GM19438 (cell line): ENCODE measurements around the gene CGB3.
"Not testable (repeated sequence)": the region's sequence is repeated elsewhere in the genome, so short reads cannot be mapped to it uniquely, and the experiment has no call there.

ENCODE experiments used
- ATAC-seq: cut with Tn5 transposase; IDR thresholded peaks from one replicate; pipeline ENCODE4 v1.9.1; 2021; ENCODE audit warnings: low read depth; ENCODE audit not compliant: unreplicated experiment

CGB3 gene

GRCh38 chr19:49043548-49043947, 19.4 kb upstream of the CGB3 start, which contains the start of gene CGB5:
Gene CGB5, plus strand, starts transcription at chr19:49043848. Its CDS starts 362 bp downstream, at chr19:49044210.
- ATAC-seq = not testable (repeated sequence)

DNA sequence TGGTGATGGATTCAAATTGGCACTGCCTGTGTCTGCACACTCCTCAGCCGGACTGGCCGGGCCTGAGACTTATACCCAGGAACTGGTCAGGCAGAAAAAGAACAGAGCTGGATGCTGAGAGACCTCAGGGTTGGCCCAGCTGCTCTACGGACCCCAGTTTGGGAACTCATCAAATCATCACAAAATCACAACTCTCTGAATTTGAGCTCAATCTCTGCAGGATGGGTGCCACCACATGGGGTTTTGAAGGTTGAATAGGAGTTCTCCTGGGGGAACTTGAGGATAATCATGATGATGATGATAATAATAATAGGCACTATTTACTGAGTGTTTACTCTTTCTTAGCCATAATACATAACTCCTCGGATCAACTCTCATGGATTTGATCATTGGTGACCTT, 18.5 kb upstream of the CGB3 start:
- not testable (repeated sequence) for ATAC-seq

- no peak for ATAC-seq
Measured at GRCh38 chr19:49042177-49042576, 18.0 kb upstream of the CGB3 start.

DNA sequence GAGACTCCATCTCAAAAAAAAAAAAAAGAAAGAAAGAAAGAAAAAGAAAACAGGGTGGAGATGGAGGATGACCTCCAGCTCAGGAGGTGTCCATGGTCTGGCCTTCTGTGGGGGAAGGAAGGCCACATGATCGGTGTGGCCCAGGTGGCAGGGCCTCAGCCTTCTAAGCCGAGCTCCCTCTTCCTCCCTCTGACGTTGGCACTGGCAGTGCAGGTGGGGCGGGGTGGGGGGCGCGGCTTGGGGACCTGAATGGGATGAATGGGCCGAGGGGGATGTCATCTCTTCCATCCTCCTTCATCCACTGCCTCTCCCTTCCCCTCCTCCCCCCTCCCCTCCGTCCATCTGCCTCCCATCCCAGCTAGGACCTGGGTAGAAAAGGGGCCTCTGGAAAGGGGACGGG, 15.6 kb upstream of the CGB3 start:
- not testable (repeated sequence) for ATAC-seq

DNA sequence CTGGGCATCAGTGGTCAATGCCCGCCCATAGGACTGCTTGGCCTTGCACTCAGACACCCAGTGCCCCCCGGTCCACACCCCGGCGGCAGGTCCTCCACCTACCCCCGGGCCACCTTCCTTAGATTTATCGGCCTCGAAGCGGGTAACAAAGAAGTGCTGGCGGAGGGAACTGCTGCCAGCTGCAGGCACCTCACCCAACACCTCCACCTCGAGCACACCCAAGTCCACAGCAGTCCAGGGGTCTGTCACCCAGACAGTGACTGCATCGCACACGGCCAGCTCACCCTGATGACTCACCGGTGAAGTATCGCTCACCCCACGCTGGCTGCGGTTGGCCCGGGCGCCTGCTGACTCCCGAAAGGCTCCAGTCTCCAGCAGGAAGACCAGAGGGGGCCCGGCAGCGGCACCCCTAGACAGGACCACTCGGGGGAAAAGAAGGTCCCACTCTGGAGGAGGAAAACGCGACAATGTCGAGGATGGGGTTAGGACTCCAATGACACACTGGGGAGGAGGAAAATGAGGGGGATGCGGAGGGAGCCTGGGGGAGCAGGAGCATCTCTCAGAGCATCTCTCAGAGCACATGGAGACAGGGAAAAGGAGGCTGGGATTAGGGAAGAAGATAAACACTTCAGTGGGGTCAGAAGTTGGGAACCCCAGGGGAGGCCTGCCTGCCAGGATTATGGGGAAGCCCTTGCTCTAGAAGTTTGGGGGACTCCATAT, 14.6 kb upstream of the CGB3 start:
- ATAC-seq = not testable (repeated sequence)

DNA sequence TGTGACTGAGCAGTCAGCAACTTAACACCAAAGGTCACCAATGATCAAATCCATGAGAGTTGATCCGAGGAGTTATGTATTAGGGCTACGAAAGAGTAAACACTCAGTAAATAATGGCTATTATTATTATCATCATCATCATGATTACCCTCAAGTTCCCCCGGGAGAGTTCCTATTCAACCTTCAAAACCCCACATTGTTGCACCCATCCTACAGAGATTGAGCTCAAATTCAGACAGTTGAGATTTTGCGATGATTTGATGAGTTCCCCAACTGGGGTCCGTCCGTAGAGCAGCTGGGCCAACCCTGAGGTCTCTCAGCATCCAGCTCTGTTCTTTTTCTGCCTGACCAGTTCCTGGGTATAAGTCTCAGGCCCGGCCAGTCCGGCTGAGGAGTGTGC, 14.0 kb upstream of the CGB3 start:
- ATAC-seq = not testable (repeated sequence)

GRCh38 chr19:49036815-49037214, 12.7 kb upstream of the CGB3 start, which contains the start of gene CGB1:
Gene CGB1, minus strand, starts transcription at chr19:49036895. Its CDS starts 184 bp downstream, at chr19:49036711.
- ATAC-seq = not testable (repeated sequence)

DNA sequence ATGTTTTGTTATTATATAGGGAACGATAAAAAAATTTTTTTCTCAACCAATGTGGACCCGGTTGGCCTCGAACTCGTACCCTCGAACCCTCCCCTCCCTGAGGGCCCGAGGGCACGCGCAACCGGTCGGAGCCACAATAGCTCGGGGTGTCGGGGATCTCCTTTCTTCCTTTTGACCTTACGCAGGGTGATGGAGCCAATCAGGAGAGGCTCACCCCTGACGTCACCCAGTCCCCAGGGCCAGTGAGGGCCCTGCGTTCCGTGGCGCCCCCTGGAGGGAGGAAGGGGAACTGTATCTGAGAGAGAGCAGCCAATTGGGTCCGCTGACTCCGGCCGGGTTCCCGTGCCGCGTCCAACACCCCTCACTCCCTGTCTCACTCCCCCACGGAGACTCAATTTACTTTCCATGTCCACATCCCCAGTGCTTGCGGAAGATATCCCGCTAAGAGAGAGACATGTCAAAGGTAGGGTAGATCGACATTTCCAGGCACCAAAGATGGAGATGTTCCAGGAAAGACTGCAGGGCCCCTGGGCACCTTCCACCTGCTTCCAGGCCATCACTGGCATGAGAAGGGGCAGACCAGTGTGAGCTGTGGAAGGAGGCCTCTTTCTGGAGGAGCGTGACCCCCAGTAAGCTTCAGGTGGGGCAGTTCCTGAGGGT, 7.6 kb upstream of the CGB3 start, which contains the start of gene CGB2:
Gene CGB2 (plus strand): TSS at position 249 of the 660 bp plus-strand sequence. CDS start 206 bp downstream, at position 455.
- not testable (repeated sequence) for ATAC-seq

DNA sequence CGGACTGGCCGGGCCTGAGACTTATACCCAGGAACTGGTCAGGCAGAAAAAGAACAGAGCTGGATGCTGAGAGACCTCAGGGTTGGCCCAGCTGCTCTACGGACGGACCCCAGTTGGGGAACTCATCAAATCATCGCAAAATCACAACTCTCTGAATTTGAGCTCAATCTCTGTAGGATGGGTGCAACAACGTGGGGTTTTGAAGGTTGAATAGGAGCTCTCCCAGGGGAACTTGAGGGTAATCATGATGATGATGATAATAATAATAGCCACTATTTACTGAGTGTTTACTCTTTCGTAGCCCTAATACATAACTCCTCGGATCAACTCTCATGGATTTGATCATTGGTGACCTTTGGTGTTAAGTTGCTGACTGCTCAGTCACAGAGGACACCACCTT, 6.2 kb upstream of the CGB3 start:
- ATAC-seq = not testable (repeated sequence)

DNA sequence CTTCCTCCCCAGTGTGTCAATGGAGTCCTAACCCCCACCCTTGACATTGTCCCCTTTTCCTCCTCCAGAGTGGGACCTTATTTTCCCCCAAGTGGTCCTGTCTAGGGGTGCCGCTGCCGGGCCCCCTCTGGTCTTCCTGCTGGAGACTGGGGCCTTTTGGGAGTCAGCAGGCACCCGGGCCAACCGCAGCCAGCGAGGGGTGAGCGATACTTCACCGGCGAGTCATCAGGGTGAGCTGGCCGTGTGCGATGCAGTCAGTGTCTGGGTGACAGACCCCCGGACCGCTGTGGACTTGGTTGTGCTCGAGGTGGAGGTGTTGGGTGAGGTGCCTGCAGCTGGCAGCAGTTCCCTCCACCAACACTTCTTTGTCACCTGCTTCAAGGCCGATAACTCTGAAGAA, 5.6 kb upstream of the CGB3 start:
- ATAC-seq = not testable (repeated sequence)

- ATAC-seq = not testable (repeated sequence)
Measured at GRCh38 chr19:49028686-49029085, 4.6 kb upstream of the CGB3 start.

DNA sequence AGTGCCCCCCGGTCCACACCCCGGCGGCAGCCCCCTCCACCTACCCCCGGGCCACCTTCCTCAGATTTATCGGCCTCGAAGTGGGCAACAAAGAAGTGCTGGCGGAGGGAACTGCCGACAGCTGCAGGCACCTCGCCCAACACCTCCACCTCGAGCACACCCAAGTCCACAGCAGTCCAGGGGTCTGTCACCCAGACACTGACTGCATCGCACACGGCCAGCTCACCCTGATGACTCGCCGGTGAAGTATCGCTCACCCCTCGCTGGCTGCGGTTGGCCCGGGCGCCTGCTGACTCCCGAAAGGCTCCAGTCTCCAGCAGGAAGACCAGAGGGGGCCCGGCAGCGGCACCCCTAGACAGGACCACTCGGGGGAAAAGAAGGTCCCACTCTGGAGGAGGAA, 1.5 kb upstream of the CGB3 start:
- not testable (repeated sequence) for ATAC-seq

DNA sequence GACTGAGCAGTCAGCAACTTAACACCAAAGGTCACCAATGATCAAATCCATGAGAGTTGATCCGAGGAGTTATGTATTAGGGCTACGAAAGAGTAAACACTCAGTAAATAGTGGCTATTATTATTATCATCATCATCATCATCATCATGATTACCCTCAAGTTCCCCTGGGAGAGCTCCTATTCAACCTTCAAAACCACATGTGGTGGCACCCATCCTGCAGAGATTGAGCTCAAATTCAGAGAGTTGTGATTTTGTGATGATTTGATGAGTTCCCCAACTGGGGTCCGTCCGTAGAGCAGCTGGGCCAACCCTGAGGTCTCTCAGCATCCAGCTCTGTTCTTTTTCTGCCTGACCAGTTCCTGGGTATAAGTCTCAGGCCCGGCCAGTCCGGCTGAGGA, 955 bp upstream of the CGB3 start:
- not testable (repeated sequence) for ATAC-seq

GRCh38 chr19:49022116-49022515, 2.0 kb downstream of the CGB3 start:
- ATAC-seq = no peak

DNA sequence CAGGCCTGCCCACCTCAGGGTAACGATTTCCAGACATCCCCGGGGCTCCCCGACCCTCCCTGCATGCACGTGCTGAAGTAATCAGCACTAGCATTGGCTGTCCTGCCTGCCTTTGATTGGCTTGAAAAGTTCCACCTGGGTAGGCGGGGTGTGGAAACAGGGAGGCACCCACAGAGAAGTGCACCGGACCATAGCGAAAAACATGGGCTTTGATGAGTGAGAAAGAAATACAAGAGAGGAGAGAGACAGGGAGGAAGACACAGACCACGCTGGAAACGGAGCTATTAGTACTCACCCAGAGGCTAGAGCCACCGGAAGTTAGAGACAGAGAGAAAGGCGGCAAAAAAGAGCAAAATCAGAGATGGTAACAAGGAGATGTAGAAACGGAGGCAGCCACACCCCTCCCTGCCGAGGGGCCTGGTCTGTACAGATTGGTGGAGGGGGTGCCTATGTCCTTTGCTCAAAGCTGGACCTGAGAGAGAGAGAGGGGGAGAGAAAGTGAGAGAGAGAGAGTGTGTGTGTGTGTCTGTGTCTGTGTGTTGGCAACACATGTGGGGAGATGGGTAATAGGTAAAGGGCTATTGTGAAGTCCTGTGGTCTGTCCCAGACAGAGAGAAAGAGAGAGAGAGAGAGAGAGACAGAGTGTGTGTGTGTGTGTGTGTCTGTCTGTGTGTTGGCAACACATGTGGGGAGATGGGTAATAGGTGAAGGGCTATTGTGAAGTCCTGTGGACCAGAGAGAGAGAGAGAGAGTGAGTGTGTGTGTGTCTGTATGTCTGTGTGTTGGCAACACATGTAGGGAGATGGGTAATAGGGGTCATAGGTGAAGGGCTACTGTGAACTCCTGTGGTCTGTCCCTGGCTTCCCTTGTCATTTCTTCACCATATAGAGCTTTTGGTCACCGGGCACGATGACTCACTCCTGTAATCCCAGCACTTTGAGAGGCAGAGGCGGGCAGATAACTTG, 2.9 kb downstream of the CGB3 start:
- no peak for ATAC-seq

GRCh38 chr19:49020342-49020741, 3.8 kb downstream of the CGB3 start:
- ATAC-seq = no peak

DNA sequence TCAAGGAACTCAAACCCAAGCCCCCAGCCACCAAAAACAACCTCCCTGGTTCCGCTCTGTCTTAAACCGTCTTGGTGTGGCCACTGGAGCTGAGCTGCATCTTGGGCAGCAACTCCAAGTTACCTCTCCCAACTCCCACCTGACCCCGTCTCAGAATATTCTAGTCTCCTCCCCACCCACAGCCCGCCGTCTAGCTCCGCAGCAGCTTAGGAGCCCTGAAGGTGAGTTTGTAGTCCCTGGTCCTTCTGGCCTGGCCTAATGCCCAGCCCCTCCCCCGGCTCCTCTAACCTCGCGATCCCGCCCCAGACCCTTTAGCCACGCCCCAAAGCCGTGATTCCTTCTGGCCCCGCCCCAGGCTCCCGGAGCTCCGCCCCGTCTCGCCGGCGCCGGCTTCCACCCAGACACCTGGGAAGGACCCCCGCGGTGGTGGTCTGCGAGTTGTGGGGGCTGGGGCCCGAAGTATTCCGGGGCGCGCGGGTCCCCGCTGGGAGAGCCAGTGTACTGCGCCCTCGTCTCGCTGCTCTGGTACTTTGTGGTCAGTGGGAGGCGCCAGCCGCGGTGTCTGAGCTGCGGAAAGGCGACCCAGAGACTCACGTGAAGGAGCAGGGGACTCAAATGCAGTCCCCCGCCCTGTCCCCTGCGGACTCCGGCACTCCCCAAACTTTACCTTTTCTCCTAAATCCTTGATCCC, 4.7 kb downstream of the CGB3 start:
- ATAC-seq = no peak

GRCh38 chr19:49018388-49019241, 5.5 kb downstream of the CGB3 start:
- not testable (repeated sequence) for ATAC-seq
